Measurements from ENCODE around the gene TMEM201.

DNA sequence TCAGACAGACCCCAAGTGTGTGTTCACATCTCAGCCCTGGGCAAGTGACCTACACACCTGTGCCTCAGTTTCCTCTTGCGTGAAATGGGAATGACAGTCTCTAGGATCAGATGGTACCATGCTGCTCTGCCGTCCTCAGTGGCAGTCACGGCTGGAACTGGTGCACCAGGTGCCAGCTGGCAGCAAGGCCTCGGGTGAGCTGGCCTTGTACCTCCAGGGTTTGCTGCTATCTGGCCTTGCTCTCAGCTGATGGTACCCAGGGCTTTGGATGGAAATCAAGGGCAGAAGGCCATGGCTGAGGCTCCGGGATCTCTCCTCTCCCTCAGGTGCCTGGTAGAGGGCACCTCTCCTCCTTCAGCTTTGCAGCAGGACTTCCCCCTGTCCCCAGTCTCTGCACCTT is 21.3 kb downstream of the TMEM201 start:
- TF ChIP-seq POLR2A (IDR thresholded peaks at IDR 0.05; ENCODE audit: low read length) = no peak
- no peak for TF ChIP-seq GATA1 (IDR thresholded peaks at IDR 0.05; ENCODE audit: low read depth, low read length)
